ENCODE measurements around the gene NFATC2. TPM values are rescaled to one million over a fixed set of nuclear protein-coding genes. Genes with fewer than 3 reads are reported as not detected.

NFATC2 gene
- total RNA-seq, 1 experiment from 2014 or later = 5.0 TPM

GRCh38 chr20:51456511-51457509 is 85.7 kb downstream of the NFATC2 start:
- Histone ChIP-seq H3K4me3 (replicated peaks in 1 of 2; ENCODE audit: low read depth in 1 of 2, low read length in 2 of 2) (peak overlapping the region; percentile 46 to 62), H3K4me2 (ENCODE audit: low read length) (peak overlapping the region; percentile 100), H3K79me2 (ENCODE audit: insufficient read depth, low read length) (no peaks in the 10 kb centered on the region), H3K27me3 (ENCODE audit: insufficient read depth, low read length) (no peaks in the 10 kb centered on the region), H3K9me2 (ENCODE audit: insufficient read depth) (no peaks in the 10 kb centered on the region), H3K9ac (ENCODE audit: low read length) (peak overlapping the region; percentile 63), H3K36me3 (ENCODE audit: control insufficient read depth in 1 of 2, insufficient read depth in 2 of 2, low read length in 2 of 2) (no peaks in the 10 kb centered on the region), H3K4me1 (ENCODE audit: control insufficient read depth in 1 of 2, insufficient read depth in 2 of 2, low read length in 2 of 2) (peaks cover 18 to 23% of the 10 kb centered on the region in 2 experiments), H3K9me3 (ENCODE audit: control insufficient read depth in 1 of 2, insufficient read depth in 1 of 2, low read depth in 1 of 2, low read length in 2 of 2) (peaks cover 5 to 7% of the 10 kb centered on the region in 2 experiments; a peak in 1 of 4 replicates), H4K20me1 (ENCODE audit: insufficient read depth) (no peaks in the 10 kb centered on the region), H3K27ac (ENCODE audit: low read depth, low read length) (peak overlapping the region; percentile 66), H2AFZ (ENCODE audit: low read depth, low read length, poor library complexity, severe bottlenecking) (peak overlapping the region; percentile 80)
- RAD21 ChIA-PET (ENCODE audit: low non-redundant PET in 1 of 2, low total read pairs in 2 of 2, uncharacterized antibody in 2 of 2, unreplicated experiment in 2 of 2) = interaction anchor here (0.7 to 1.5 kb wide), 3 partner anchors 9 to 138 kb away, joined by 3 to 5 read pairs (median 3); no protein-coding TSS in a partner anchor
- CTCF ChIA-PET = interaction anchor here (1.6 to 1.8 kb wide), 2 partner anchors 30 to 469 kb away, joined by 3 to 12 read pairs; no protein-coding TSS in a partner anchor
- no TSS peak for BruUV-seq (replicated peaks)
- TF ChIP-seq FOSL1 (IDR thresholded peaks at IDR 0.05; ENCODE audit: low read depth) = peak; percentile 81
- 0 out of 2 replicates have a peak, but pooled peaks have one; percentile 22 for TF ChIP-seq CEBPB (IDR thresholded peaks at IDR 0.05; ENCODE audit: low read depth)
- no peak for TF ChIP-seq SRF (IDR thresholded peaks at IDR 0.05; ENCODE audit: low read depth)
- no peak for TF ChIP-seq RAD21 (IDR thresholded peaks at IDR 0.05; ENCODE audit: low read depth)
- TF ChIP-seq MAX (IDR thresholded peaks at IDR 0.05) = peak; percentile 68
- TF ChIP-seq CBX3 (IDR thresholded peaks at IDR 0.05; ENCODE audit: low read depth) = peak; percentile 78
- no peak for TF ChIP-seq ZBTB33 (IDR thresholded peaks at IDR 0.05; ENCODE audit: extremely low read depth, insufficient replicate concordance, low read length)
- TF ChIP-seq ELF1 (IDR thresholded peaks at IDR 0.05; ENCODE audit: borderline replicate concordance, low read depth) = no peak
- TF ChIP-seq ZFX (IDR thresholded peaks at IDR 0.05) = no peak
- peak; percentile 85 for TF ChIP-seq EGR1 (IDR thresholded peaks at IDR 0.05; ENCODE audit: low read depth)
- peak; percentile 76 for TF ChIP-seq JUND (IDR thresholded peaks at IDR 0.05)
- TF ChIP-seq EZH2 (IDR thresholded peaks at IDR 0.05) = no peak
- no peak for TF ChIP-seq ATF3 (IDR thresholded peaks at IDR 0.05)
- no peak for TF ChIP-seq POLR2A (IDR thresholded peaks at IDR 0.05; ENCODE audit: borderline replicate concordance, extremely low read depth, insufficient read depth, insufficient read length)
- TF ChIP-seq SP1 (IDR thresholded peaks at IDR 0.05; ENCODE audit: low read depth) = peak; percentile 74
- peak; percentile 60 for TF ChIP-seq POLR2AphosphoS5 (IDR thresholded peaks at IDR 0.05; ENCODE audit: low read depth, low read length)
- TF ChIP-seq ZNF274 (IDR thresholded peaks at IDR 0.05; ENCODE audit: low read depth, low read length) = no peak
- DNase-seq (ENCODE audit: low read depth, low spot score) = peak; percentile 88
- peak; percentile 91 for ATAC-seq
- POLR2A ChIA-PET = interaction anchor here (0.6 to 1.3 kb wide), 3 partner anchors 10 to 391 kb away, joined by 3 to 4 read pairs (median 4); no protein-coding TSS in a partner anchor
- intact Hi-C loops (cut with micrococcal nuclease) = loop anchor here (5.0 kb wide), 1 partner anchor 130 kb away; no protein-coding TSS in a partner anchor

Data from HCT116 (cell line).